Activated CD8-positive, alpha-beta T cell treated with anti-CD3 and anti-CD28 coated beads, Interleukin-2, amount 10 ng/mL, durations not matched to agents 7 days and 5 days (primary cell): ENCODE measurements around the gene MARK2. TPM values are rescaled to one million over a fixed set of nuclear protein-coding genes. Genes with fewer than 3 reads are reported as not detected.
"Not testable (repeated sequence)": the region's sequence is repeated elsewhere in the genome, so short reads cannot be mapped to it uniquely, and the experiment has no call there.

Experiments used
- ATAC-seq: fragments of 150-1000 bp; cut with Tn5 transposase; one replicate; pipeline ENCODE4 v1.10.0; 2021; ENCODE audit warnings: moderate library complexity
- CTCF ChIA-PET: fragments of 350-600 bp; sonication (Branson Sonifier 250); formaldehyde crosslinking; loops from one replicate; lab custom pipeline; 2021; ENCODE audit warnings: antibody characterized with exemption; lab: Charles Lee
- POLR2A ChIA-PET: fragments of 350-600 bp; sonication (Branson Sonifier 250); formaldehyde crosslinking; loops from one replicate; lab custom pipeline; 2021; ENCODE audit warnings: antibody characterized with exemption; lab: Charles Lee
- DNase-seq: peaks from one replicate; pipeline ENCODE4 v3.0.0-alpha.2; 2020
- H3K27ac Mint-ChIP-seq: one replicate; pipeline ENCODE4 v1.8.0; 2021; ENCODE audit warnings: mild to moderate bottlenecking, mixed read lengths
- H3K27me3 Mint-ChIP-seq: one replicate; pipeline ENCODE4 v1.8.0; 2021; ENCODE audit warnings: low read depth, mixed read lengths
- H3K36me3 Mint-ChIP-seq: one replicate; pipeline ENCODE4 v1.8.0; 2021; ENCODE audit warnings: low read depth, mixed read lengths
- H3K4me1 Mint-ChIP-seq: one replicate; pipeline ENCODE4 v1.8.0; 2021; ENCODE audit warnings: low read depth, mixed read lengths
- H3K4me3 Mint-ChIP-seq: one replicate; pipeline ENCODE4 v1.8.0; 2021; ENCODE audit warnings: mild to moderate bottlenecking, mixed read lengths
- H3K9me3 Mint-ChIP-seq: one replicate; pipeline ENCODE4 v1.8.0; 2022; ENCODE audit warnings: mixed read lengths; ENCODE audit not compliant: insufficient read depth
- total RNA-seq, 2 experiments: library from RNA; stranded (reverse); gene quantifications; one replicate each; pipeline ENCODE4 v1.2.3, GENCODE V29; 2021

MARK2 gene
- total RNA-seq, 2 experiments from 2014 or later = 62.1 to 68.6 TPM

- Mint-ChIP-seq H3K36me3 (peaks cover 35% of the 10 kb centered on the region), H3K27me3 (no peaks in the 10 kb centered on the region), H3K27ac (no peak overlapping the region), H3K4me3 (no peak overlapping the region), H3K9me3 (no peaks in the 10 kb centered on the region), H3K4me1 (peaks cover 56% of the 10 kb centered on the region)
- ATAC-seq = no peak
- POLR2A ChIA-PET = no interaction called here
- CTCF ChIA-PET = interaction anchor here (1.1 to 2.1 kb wide), 3 partner anchors 14 to 87 kb away, joined by 3 to 8 read pairs (median 8); no protein-coding TSS in a partner anchor
- no peak for DNase-seq
These were observed 20.0 kb downstream of the MARK2 start for GRCh38 chr11:63858628-63859550.

- peak overlapping the region; percentile 82 for H3K27ac Mint-ChIP-seq
- peaks cover 42% of the 10 kb centered on the region for H3K36me3 Mint-ChIP-seq
- ATAC-seq = peak; percentile 72
- no peaks in the 10 kb centered on the region for H3K9me3 Mint-ChIP-seq
- POLR2A ChIA-PET = interaction anchor here (0.7 kb wide), 1 partner anchor 126 kb away, joined by 3 read pairs; no protein-coding TSS in a partner anchor
- CTCF ChIA-PET = interaction anchor here (0.9 to 1.7 kb wide), 5 partner anchors 9 to 25 kb away, joined by 3 to 12 read pairs (median 5); partner anchors contain the start of gene MARK2
- no peaks in the 10 kb centered on the region for H3K27me3 Mint-ChIP-seq
- DNase-seq = peak; percentile 31
- H3K4me1 Mint-ChIP-seq = peaks cover 61% of the 10 kb centered on the region
- H3K4me3 Mint-ChIP-seq = no peak overlapping the region
These were observed 24.0 kb downstream of the MARK2 start for GRCh38 chr11:63862923-63863322.

GRCh38 chr11:63863620-63864019 is 24.7 kb downstream of the MARK2 start:
- H3K9me3 Mint-ChIP-seq, POLR2A ChIA-PET, H3K27me3 Mint-ChIP-seq, ATAC-seq, H3K4me3 Mint-ChIP-seq, DNase-seq: not testable (repeated sequence)
- Mint-ChIP-seq H3K27ac (peak overlapping the region; percentile 77), H3K4me1 (peaks cover 66% of the 10 kb centered on the region), H3K36me3 (peaks cover 46% of the 10 kb centered on the region)
- CTCF ChIA-PET = interaction anchor here (0.9 to 1.6 kb wide), 4 partner anchors 8 to 24 kb away, joined by 3 to 7 read pairs (median 4); no protein-coding TSS in a partner anchor

- ATAC-seq (peak; percentile 64), DNase-seq (peak; percentile 82)
- CTCF ChIA-PET = interaction anchor here (1.0 to 2.8 kb wide), 6 partner anchors 10 to 35 kb away, joined by 3 to 8 read pairs (median 4); partner anchors contain the start of gene MARK2
- H3K4me3 Mint-ChIP-seq = peak overlapping the region; percentile 72
- no peaks in the 10 kb centered on the region for H3K27me3 Mint-ChIP-seq
- H3K9me3 Mint-ChIP-seq = no peaks in the 10 kb centered on the region
- H3K27ac Mint-ChIP-seq = peak overlapping the region; percentile 89
- peaks cover 83% of the 10 kb centered on the region for H3K4me1 Mint-ChIP-seq
- POLR2A ChIA-PET = interaction anchor here (1.4 to 1.5 kb wide), 2 partner anchors 10 to 27 kb away, joined by 3 to 4 read pairs; partner anchors contain the start of gene MARK2
- H3K36me3 Mint-ChIP-seq = peaks cover 53% of the 10 kb centered on the region
These were observed 27.3 kb downstream of the MARK2 start for GRCh38 chr11:63866211-63866610.

- peaks cover 85% of the 10 kb centered on the region for H3K4me1 Mint-ChIP-seq
- CTCF ChIA-PET = interaction anchor here (1.1 to 2.8 kb wide), 6 partner anchors 11 to 132 kb away, joined by 3 to 8 read pairs (median 4); no protein-coding TSS in a partner anchor
- no peak overlapping the region for H3K27ac Mint-ChIP-seq
- POLR2A ChIA-PET = interaction anchor here (1.5 kb wide), 1 partner anchor 29 kb away, joined by 4 read pairs; the partner anchor contains the start of gene MARK2
- H3K9me3 Mint-ChIP-seq = no peaks in the 10 kb centered on the region
- DNase-seq = no peak
- peaks cover 47% of the 10 kb centered on the region for H3K36me3 Mint-ChIP-seq
- no peak for ATAC-seq
- no peaks in the 10 kb centered on the region for H3K27me3 Mint-ChIP-seq
- no peak overlapping the region for H3K4me3 Mint-ChIP-seq
These were observed 28.6 kb downstream of the MARK2 start for GRCh38 chr11:63867511-63867910.

GRCh38 chr11:63868399-63869064 is 29.6 kb downstream of the MARK2 start:
- Mint-ChIP-seq H3K27me3 (no peaks in the 10 kb centered on the region), H3K9me3 (no peaks in the 10 kb centered on the region), H3K27ac (peak overlapping the region; percentile 94), H3K4me1 (peaks cover 85% of the 10 kb centered on the region), H3K4me3 (peak overlapping the region; percentile 1), H3K36me3 (peaks cover 44% of the 10 kb centered on the region)
- POLR2A ChIA-PET = interaction anchor here (1.1 kb wide), 1 partner anchor 12 kb away, joined by 3 read pairs; no protein-coding TSS in a partner anchor
- CTCF ChIA-PET = interaction anchor here (1.2 to 3.1 kb wide), 3 partner anchors 31 to 77 kb away, joined by 6 to 25 read pairs (median 6); partner anchors contain the start of gene MARK2
- ATAC-seq (no peak), DNase-seq (no peak)

GRCh38 chr11:63869171-63869591 is 30.3 kb downstream of the MARK2 start:
- ATAC-seq = peak; percentile 11
- H3K27me3 Mint-ChIP-seq = no peaks in the 10 kb centered on the region
- no peaks in the 10 kb centered on the region for H3K9me3 Mint-ChIP-seq
- no peak for DNase-seq
- peak overlapping the region; percentile 94 for H3K27ac Mint-ChIP-seq
- H3K4me1 Mint-ChIP-seq = peaks cover 88% of the 10 kb centered on the region
- peaks cover 47% of the 10 kb centered on the region for H3K36me3 Mint-ChIP-seq
- H3K4me3 Mint-ChIP-seq = peak overlapping the region; percentile 61
- ChIA-PET POLR2A (interaction anchor here (1.1 kb wide), 1 partner anchor 13 kb away, joined by 3 read pairs; no protein-coding TSS in a partner anchor), CTCF (interaction anchor here (1.2 to 3.1 kb wide), 3 partner anchors 31 to 77 kb away, joined by 6 to 25 read pairs (median 6); partner anchors contain the start of gene MARK2)

GRCh38 chr11:63869683-63870082 is 30.8 kb downstream of the MARK2 start:
- ATAC-seq (peak; percentile 79), DNase-seq (peak; percentile 79)
- ChIA-PET CTCF (interaction anchor here (1.2 to 3.1 kb wide), 3 partner anchors 32 to 76 kb away, joined by 6 to 25 read pairs (median 6); partner anchors contain the start of gene MARK2), POLR2A (no interaction called here)
- Mint-ChIP-seq H3K9me3 (no peaks in the 10 kb centered on the region), H3K27ac (peak overlapping the region; percentile 94), H3K4me3 (peak overlapping the region; percentile 61), H3K36me3 (peaks cover 51% of the 10 kb centered on the region), H3K27me3 (no peaks in the 10 kb centered on the region), H3K4me1 (peaks cover 90% of the 10 kb centered on the region)

GRCh38 chr11:63870351-63871140 is 31.6 kb downstream of the MARK2 start:
- H3K27ac Mint-ChIP-seq = peak overlapping the region; percentile 94
- peaks cover 85% of the 10 kb centered on the region for H3K4me1 Mint-ChIP-seq
- ChIA-PET POLR2A (interaction anchor here (0.8 kb wide), 1 partner anchor 32 kb away, joined by 4 read pairs; the partner anchor contains the start of gene MARK2), CTCF (interaction anchor here (1.2 to 3.1 kb wide), 3 partner anchors 27 to 36 kb away, joined by 3 to 25 read pairs (median 6); partner anchors contain the start of gene MARK2)
- H3K27me3 Mint-ChIP-seq = no peaks in the 10 kb centered on the region
- ATAC-seq (no peak), DNase-seq (no peak)
- H3K9me3 Mint-ChIP-seq = no peaks in the 10 kb centered on the region
- H3K4me3 Mint-ChIP-seq = peak overlapping the region; percentile 61
- peaks cover 49% of the 10 kb centered on the region for H3K36me3 Mint-ChIP-seq
